Sigmoid colon (tissue), 4 donors: Measurements from ENCODE around the gene PJVK.

Experiments
- EP300 ChIP-seq, 4 donors: sonication (generic); formaldehyde crosslinking; IDR thresholded peaks; one replicate each; pipeline ENCODE4 v1.6.1; 2017; ENCODE audit warnings: antibody characterized with exemption in 4 of 4
- POLR2A ChIP-seq, 2 donors: fragments of 450-650 bp; IDR thresholded peaks; one replicate each; pipeline ENCODE4 v1.6.1; 2016; ENCODE audit warnings: antibody characterized with exemption in 2 of 2, mild to moderate bottlenecking in 2 of 2, moderate library complexity in 2 of 2
- POLR2AphosphoS5 ChIP-seq, 4 donors: sonication (generic); formaldehyde crosslinking; IDR thresholded peaks; one replicate each; pipeline ENCODE4 v1.6.1; 2017; ENCODE audit warnings: antibody characterized with exemption in 4 of 4
- TF ChIP-seq, protein P1 (sequence below), 4 experiments: fragments of 450-650 bp in 3 of 4; fragments of 200-600 bp in 1 of 4; IDR thresholded peaks; one replicate each; pipeline ENCODE4 v1.5.1; 2016 to 2019; ENCODE audit warnings: antibody characterized with exemption in 4 of 4, mild to moderate bottlenecking in 3 of 4, moderate library complexity in 2 of 4

DNA sequence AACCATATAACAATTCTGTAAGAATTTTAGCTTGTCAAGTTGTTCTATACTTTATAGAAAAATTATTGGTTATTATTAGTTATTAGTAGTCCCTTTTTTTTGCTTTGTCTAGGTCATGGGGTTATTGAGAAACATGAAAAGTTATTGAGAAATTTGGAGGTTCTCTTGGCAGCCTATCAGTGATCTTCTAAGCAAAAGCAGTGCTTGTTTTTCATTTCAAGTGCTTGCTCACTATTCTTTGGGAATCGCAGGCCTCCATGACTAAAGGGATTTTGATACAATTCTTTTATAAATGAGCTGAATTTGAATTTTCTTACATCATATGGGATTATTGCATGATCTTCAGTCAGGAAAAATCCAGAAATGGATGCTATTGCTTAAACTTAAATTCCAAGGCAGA lies 54.9 kb downstream of the PJVK start:
- TF ChIP-seq, protein P1, sequence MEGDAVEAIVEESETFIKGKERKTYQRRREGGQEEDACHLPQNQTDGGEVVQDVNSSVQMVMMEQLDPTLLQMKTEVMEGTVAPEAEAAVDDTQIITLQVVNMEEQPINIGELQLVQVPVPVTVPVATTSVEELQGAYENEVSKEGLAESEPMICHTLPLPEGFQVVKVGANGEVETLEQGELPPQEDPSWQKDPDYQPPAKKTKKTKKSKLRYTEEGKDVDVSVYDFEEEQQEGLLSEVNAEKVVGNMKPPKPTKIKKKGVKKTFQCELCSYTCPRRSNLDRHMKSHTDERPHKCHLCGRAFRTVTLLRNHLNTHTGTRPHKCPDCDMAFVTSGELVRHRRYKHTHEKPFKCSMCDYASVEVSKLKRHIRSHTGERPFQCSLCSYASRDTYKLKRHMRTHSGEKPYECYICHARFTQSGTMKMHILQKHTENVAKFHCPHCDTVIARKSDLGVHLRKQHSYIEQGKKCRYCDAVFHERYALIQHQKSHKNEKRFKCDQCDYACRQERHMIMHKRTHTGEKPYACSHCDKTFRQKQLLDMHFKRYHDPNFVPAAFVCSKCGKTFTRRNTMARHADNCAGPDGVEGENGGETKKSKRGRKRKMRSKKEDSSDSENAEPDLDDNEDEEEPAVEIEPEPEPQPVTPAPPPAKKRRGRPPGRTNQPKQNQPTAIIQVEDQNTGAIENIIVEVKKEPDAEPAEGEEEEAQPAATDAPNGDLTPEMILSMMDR (IDR thresholded peaks at IDR 0.05), result no peak
- TF ChIP-seq POLR2A (IDR thresholded peaks at IDR 0.05), result no peak
- no peak for TF ChIP-seq POLR2AphosphoS5 (IDR thresholded peaks at IDR 0.05)
- no peak for TF ChIP-seq EP300 (IDR thresholded peaks at IDR 0.05)
